ENCODE results near the gene SEC16A.

- TF ChIP-seq CTCF (IDR thresholded peaks at IDR 0.05) (no peak), POLR2A (IDR thresholded peaks at IDR 0.05) (no peak), POLR2AphosphoS5 (IDR thresholded peaks at IDR 0.05) (no peak), EP300 (IDR thresholded peaks at IDR 0.05) (no peak)
Observed at GRCh38 chr9:136496181-136496580, 13.3 kb upstream of the SEC16A start.

All from stomach (tissue), 4 donors.